ENCODE data around the gene MED14.

Gene MED14

DNA sequence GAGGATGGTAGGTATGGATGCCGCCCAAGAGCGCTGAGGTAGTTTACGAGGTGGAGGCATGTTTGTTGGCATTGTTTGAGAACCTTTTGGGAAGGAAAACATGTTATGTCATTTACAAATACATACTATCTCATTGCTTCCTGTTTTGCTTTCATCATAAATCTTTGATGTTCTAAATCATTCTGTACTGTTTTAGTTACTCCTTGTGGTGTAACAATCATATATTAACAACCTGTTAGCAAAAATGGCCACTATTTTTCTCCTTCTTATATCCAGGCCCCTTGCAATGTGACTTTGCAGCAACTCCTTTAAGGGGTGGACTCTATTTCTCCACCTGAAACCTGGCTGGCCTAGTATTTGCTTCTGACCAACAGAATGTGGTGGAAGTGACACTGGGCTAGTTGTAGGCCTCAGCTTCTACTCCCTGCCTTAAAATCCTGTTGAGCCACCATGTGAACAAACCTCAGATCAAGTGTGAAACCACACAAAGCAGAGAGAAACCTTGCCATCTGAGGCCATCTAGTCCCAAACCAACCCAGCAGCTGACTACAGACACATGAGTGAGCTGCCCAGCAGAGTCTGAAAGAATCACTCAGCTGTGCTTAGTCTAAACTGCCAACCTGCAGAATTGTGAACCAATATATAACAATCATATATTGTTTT lies 72.1 kb downstream of the MED14 start:
- no peak for DNase-seq (ENCODE audit: low spot score)

DNA sequence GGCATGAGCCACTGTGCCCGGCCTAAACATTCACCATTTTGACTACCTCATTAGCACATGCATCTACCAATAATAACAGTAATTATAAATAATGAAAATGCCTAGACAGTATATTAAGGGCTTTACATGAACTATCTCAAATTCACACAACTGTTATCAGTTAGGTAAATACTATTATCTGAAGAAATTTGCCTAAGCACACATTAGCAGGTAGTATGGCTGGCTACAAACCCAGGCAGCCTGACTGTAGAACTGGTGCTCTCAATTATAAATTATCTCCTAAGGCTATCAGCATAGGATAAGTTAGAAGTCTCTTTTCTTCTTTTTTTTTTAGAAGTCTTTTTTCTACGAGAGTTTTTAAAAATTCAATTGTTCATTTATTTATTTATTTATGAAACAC lies 73.9 kb downstream of the MED14 start:
- DNase-seq (ENCODE audit: low spot score), result no peak

DNA sequence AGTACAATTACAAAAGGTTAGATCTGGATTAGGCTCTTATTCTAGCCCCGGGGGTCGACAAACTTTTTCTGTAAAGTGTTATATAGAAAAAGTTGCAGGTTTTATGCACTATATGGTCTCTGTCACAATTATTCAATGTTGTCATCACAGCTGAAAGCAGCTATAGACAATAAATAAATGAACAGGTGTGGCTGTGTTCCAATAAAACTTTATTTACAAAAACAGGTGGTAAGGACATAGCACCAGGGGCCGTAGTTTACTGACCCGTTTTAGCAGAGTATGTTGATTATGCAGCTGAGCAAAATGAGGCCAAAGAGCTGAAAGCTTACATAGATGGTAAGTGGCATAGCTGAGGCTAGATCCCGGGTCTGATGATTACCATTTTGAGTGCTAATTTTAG lies 75.0 kb downstream of the MED14 start:
- DNase-seq (ENCODE audit: low spot score), result no peak

DNA sequence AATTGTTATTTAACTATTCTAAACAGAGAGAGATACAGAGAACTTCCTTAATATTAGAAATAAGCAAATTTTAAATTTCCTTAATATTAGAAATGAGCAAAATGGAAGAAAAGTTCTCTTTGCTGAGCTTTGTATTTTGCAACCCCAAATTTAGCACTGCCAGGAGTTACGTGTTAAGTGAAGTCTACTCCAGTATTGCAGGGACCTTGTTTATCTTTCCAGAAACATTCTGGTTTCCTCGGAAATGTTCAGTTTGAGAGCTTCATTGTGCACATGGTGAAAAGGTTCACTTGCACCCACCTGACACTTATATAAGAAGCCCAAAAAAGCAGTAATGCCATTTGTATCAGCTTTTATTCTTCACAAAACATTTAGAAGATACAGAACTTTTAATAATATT lies 81.8 kb downstream of the MED14 start:
- DNase-seq (ENCODE audit: low spot score), result no peak

DNA sequence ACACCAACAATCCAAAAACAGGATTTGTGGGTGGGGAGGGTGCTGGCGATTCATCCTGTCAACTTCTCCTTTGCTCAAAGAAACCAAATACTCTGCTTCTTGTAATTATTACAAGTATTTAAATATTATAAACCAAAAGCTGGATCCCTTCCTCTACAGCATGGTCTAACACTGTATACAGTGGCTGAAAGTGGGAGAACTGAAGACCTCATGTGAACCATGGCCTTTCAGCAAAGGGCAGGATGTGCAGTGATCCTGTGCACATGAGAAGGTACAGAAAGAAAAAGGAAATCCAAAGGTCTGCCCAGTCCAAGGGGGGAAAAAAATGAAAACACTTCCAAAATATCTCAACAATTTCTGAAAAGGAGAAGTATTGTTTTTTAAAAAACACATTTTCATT lies 82.7 kb downstream of the MED14 start:
- DNase-seq (ENCODE audit: low spot score), result no peak

DNA sequence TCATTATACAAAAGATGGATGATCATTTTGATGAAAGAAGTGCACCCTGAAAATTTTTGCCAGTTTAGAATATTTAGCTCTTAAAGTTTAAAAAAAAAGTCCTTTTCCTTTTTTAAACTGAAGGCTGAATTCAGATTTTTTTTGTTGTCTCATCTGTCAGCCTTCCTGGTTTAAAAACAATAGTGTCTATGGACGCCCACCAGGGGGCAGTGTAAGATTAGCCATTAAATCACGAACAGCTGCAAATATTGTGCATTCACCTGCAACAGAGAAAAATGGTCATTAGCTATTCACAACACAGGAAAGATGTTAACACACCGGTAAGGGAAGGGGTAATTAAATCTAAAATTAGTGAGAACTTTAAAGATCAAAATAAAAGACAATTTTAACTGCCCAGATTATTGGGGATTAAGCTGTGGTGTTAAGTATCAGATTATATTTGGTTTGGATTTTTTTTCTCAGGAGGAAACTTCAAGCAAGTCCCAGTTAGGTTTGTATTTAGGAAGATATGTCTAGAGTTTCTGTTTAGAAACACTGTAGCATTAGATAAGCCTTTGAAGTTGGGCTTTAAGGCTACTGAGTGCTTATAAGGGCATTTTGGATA lies 83.6 kb downstream of the MED14 start:
- DNase-seq (ENCODE audit: low spot score), result peak; percentile 16

DNA sequence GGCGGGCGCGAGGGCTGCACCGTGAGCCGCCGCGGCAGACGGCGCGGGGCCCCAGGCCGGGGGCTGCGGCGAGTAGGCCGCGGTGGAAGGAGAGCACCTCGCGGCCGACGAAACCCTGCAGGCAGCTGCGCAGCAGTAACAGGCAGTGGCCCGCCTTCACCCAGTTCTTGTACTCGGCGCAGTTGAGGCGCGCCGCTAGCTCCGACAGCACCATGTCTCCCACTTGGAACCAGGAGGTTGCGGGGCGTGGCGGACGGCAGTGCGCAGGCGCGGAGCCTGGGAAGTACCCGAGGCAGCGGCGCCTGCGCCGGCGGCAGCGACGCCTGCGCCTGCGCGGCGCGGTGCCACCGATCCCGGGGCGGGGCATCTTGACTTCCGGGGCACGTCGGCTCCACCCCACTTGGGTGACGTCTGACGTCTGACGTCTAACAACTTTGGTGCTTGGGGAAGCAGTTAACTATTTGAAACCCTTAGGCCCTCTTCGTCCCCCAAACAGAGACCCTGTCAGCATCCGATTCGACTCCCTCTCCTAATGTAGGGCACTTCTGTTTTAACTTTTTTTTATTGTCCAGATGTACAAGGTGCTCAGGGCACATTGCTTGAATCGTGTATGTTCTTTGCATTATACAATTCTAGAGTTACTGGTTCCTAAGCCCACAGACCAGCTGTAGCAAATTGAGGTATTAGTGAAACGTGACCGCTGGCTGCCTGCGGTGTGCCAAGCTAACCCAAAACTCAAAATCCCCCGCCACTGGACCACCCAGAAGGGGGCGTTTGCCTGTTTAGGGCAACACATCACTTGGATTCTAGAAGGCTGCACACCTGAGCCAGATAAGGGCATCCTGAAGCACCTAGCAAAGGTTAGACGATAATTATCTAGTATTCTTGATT lies 87.8 kb downstream of the MED14 start, which contains the start of gene CXorf38:
Gene CXorf38, minus strand, starts transcription at position 255 of the 891 bp plus-strand sequence. Its CDS starts 41 bp downstream, at position 214.
- DNase-seq (ENCODE audit: low spot score), result peak; percentile 98

DNA sequence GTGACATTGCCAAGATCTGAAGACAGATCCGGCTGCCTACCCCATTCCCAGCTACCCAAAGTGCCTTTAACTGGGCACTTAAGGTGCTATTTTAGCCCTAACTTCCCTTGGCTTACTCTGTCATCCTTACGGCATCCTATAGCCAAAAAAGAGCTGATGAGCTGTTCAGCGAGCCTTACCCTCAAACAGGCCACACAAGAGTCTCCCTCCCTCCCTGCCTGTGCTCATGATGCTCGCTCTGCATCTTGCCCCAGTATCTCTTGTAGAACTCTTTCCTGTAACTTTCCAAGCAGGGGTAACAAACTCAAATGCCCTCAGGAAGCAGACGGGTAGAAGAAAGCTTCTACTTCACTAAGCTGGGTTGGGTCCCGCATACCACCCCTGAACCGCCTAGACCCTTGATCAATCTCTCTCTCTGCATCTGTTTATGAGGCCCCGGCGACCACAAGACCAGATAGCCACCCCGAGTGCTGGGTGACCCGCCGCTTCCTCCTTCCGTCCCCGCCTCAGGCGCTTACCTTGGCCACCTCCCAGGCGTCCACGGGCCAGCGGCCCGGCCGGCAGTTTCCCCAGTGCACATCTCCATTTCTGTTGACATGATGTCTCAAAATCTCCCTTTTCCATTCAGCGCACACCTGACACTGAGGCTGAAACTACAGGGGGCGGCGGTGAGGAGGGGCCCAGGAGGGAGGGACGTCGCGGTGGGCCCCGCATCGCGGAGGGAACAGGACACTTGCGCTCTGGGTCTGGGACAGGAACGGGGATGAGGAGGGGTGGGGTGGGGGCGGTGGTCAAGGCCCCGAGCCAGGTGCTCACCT lies 88.6 kb downstream of the MED14 start:
- peak; percentile 33 for DNase-seq (ENCODE audit: low spot score)

DNA sequence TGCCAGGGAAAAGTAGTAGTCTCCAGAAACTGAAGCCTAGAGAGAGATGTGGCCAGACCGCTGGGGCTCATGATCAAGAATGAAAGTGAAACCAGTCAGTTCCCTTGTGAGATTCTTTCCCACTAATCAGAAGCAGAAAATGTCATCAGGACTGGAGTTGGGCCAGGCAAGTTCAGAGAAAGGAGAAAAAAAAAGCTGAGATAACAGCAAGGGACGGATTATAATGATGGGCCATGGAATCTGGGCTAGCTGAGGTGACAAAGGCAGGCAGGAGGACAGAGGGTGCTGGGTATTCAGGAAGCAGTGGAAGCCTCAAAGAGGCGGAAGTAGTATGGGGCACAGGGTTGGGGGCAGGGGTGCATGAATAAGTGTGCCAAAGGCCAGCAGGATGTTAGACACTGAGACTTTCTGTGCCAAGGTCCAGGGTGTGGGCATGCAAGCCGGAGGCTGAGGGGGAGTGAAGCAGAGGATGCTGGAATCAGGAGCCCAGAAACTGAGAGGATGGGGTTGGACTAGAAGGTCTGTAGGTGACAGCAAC lies 90.5 kb downstream of the MED14 start:
- peak; percentile 79 for DNase-seq (ENCODE audit: low spot score)

DNA sequence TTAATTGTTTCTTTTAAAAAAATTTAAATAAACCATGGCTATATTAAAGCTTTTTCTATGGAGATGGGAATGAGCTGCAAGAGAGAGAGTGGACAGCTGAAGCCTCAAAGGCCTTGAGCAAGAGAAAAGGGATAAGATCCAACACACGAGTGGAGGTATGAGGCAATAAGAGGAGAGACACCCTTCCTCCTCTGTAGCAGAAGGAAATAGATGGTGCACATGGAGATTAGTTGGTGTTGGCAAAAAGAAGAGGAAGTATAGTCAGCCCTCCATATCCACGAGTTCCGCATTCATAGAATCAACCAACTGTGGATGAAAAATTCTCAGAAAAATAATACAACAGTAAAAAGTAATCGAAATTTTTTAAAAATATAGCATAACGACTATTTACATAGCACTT lies 91.2 kb downstream of the MED14 start:
- DNase-seq (ENCODE audit: low spot score), result no peak

DNA sequence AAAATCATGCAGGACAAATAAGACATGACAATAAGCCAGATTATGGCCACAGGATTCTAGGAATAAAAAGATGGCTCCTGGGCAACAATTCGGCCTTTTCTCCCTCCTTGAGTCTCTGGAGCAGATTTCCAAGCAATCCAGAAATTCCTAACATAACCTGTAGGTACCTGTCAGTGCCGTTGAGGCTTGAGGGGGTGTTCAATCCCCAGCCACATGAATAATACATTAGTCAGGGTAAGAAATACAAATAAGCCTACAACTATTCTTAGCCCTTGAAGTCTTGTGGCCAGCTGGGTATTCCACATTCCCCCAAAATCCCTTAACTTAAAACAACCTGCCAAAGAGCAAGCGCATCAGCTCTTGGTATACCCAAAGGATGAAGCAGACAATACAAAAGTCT lies 97.7 kb downstream of the MED14 start:
- DNase-seq (ENCODE audit: low spot score), result no peak

DNA sequence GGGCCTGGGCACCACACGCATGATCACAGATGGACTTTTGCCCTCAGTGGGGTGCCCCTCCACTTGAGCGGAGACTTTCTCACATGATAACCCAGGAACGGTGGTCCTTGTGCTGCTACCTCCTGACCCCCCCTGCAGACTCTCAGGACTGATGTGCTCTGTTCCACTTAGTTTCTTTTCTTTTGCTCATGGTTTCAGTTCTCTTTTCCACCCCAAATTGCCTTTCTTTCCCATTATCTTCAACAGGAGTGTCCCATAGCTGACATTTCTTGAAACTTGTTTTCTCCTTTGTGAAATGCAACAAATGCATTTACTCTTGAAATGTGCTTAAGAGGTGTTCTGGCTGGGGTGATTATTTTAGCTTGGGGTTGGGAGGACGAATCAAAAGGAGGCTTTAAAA lies 103.1 kb downstream of the MED14 start:
- DNase-seq (ENCODE audit: low spot score), result no peak

DNA sequence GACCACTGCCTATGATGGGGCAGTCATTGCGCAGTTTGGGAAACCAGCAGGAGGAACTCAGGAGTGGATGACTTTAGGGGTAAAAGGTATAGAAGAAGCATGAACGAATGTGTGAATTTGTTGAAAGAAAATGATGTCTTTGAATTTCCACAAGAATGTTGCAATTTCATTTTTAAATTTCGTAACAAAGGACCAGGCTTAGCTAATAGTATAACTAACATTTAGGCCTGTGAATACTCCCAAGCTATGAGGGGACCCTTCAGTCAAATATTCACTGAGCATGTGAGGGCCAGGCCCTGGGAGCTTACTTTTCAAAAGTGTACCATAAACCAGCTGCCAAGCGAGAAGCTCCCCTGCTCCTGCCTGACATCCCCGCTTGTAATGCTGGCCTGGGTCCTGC lies 106.8 kb downstream of the MED14 start:
- no peak for DNase-seq (ENCODE audit: low spot score)

DNA sequence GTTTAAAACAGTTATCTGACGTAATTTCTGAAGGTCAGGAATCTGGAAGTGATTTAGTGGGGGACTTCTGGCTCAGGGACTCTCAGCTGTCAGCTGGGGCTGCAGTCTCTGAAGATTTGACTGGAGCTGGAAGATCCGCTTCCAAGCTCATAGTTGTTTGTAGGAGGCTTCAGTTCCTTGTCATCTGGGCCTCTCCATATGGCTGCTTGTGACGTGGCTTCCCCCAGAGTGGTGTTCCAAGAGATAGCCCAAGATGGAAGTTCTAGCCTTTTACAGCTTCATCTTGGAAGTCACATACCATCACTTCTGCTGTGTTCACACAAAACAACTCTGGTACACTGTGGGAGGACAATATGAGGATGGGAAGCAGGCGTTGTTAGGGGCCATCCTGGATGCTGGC lies 110.0 kb downstream of the MED14 start:
- DNase-seq (ENCODE audit: low spot score), result no peak

DNA sequence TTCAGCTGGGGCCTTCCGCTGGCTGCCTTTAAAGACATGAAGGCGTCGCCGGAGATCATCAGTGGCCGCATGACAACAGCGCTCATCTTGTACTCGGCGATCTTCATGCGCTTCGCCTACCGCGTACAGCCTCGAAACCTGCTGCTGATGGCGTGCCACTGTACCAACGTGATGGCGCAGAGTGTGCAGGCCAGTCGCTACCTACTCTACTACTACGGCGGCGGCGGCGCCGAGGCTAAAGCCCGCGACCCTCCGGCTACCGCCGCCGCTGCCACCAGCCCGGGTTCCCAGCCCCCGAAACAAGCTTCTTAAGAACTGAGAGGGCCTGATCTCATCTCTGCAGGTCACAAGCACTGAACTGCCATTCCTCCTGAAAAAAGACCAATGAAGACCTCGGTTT lies 111.7 kb downstream of the MED14 start:
- no peak for DNase-seq (ENCODE audit: low spot score)

DNA sequence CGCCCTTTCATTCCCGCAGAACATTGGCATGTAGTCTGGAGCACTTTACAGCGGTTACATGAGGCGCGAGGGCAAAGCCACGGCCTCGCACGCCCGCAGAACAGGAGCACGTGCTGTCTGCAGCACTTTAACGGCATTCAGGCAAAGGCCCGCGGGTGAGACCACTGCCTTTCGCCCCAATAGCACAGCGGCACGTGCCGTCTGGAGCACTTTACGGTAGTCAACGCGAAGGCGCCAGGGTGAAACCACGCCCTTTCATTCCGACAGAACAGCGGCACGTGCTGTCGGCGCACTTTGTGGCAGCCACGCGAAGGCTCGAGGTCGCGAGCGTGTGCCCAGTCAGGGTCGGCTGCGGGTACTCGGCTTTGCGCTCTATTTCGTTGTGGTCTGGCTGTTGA lies 112.2 kb downstream of the MED14 start, which contains the start of gene MPC1L:
Gene MPC1L, plus strand, starts transcription at position 290 of the 398 bp plus-strand sequence. CDS start 138 bp downstream, outside the sequence.
- no peak for DNase-seq (ENCODE audit: low spot score)

DNA sequence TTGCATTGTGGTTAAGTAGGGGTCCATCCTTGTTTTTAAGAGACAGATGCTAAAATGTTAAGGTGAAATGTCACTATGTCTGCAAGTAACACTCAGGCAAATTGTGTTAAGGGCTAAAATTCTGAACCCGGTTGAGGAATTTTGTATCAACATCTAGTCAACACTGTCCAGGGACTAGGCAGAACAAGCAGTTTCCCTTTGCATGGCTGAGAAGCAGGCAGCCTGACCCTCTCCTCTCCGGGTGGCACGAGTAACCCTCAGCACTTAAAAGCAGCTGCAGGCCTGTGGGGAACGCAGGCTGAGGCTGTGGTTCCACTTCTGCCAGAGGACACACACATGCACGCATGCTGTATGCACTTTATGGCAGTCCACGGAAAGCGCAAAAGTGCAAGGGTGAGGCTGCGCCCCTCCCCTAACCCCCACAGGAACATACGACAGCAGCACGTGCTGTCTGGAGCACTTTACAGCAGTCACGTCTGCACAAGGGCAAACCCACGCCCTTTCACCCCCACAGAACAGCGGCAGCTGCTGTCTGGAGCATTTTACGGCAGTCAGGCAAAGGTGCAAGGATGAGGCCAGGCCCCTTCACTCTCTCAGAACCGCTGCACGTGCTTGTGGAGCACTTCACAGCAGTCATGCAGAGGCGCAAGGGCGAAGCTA lies 112.7 kb downstream of the MED14 start:
- DNase-seq (ENCODE audit: low spot score), result no peak

DNA sequence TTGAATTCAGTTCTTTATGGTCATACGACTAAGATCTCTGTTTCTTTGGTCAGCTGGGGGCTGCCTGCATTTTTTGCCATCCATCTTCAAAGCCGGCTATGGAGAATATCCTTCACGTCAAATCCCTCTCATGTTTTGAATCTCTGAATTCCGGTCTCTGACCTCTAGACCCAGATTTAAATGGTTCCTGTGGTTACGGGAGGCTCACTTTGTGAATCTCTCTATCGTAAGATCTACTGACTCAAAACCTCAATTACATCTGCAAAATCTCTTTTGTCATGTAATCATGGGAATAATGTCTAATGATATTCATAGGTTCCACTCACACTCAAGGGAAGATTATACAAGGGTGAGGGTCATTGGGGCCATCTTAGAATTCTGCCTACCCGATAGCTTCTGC lies 117.8 kb downstream of the MED14 start:
- no peak for DNase-seq (ENCODE audit: low spot score)

DNA sequence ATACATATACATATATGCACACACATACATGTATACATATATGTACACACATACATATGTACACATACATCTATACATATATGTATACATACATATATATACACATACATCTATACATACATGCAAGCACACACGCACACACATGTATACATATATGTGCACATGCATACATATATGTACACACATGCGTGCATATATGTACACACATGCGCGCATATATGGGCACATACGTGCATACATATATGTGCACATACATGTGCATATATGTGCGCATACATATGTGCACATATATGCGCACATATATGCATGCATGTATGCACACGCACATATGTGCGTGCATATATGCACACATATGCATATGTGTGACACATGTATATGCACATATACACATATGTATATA lies 119.4 kb downstream of the MED14 start:
- no peak for DNase-seq (ENCODE audit: low spot score)

DNA sequence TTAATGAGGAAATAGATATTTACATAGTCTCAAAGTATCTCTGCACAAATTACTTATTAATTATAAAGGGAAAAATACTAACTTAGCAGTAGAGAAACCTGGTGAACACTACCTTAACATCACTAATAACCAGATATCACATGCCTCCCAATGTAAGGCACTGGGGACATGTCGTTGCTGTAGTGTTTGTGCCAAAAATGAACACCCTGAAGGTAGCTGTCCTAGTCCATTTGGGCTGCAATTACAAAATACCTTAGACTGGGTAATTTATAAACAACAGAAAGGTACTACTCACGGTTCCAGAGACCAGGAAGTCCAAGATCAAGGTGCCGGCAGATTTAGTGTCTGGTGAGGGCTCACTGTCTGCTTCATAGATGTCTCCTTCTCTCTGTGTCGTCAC lies 122.8 kb downstream of the MED14 start:
- DNase-seq (ENCODE audit: low spot score), result no peak

DNA sequence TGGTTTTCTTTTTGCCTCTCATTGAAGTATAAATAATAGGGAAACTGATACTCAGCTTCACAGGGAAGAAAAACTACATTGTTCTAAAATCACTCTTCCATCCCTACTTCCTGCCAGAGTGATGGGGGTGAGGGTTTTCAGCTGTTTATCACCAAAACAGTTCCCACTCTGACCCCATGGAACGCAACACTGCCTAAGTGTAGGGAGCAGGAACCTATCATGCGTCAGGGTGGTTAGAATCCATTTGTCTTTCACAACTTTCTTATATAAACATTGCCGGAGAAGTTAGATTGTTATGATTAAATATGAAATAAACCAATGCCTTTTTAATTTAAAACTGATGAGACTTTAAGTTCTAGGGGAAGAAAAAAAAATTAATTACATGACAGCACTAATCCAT lies 128.0 kb downstream of the MED14 start:
- DNase-seq (ENCODE audit: low spot score), result no peak

Measured in hepatic stellate cell (primary cell).